Activated CD8-positive, alpha-beta T cell treated with anti-CD3 and anti-CD28 coated beads for 36 hours (primary cell): ENCODE measurements around the gene SP140L. TPM values are rescaled to one million over a fixed set of nuclear protein-coding genes. Genes with fewer than 3 reads are reported as not detected.
A peak's percentile ranks its signal among the peaks of the same experiment; 100 is the strongest.

Experiments
- ATAC-seq: fragments of 200-7000 bp; cut with Tn5 transposase; one replicate; pipeline ENCODE4 v1.10.0; 2021; ENCODE audit warnings: mild to moderate bottlenecking, moderate library complexity
- CTCF ChIA-PET: fragments of 350-600 bp; sonication (Branson Sonifier 250); formaldehyde crosslinking; loops from one replicate; lab custom pipeline; 2021; ENCODE audit warnings: antibody characterized with exemption; lab: Charles Lee
- POLR2A ChIA-PET: fragments of 350-600 bp; sonication (Branson Sonifier 250); formaldehyde crosslinking; loops from one replicate; lab custom pipeline; 2021; ENCODE audit warnings: antibody characterized with exemption; lab: Charles Lee
- DNase-seq: peaks from one replicate; pipeline ENCODE4 v3.0.0-alpha.2; 2020
- H3K27ac Mint-ChIP-seq: one replicate; pipeline ENCODE4 v1.8.0; 2021; ENCODE audit warnings: mild to moderate bottlenecking, mixed read lengths
- H3K27me3 Mint-ChIP-seq: one replicate; pipeline ENCODE4 v1.8.0; 2021; ENCODE audit warnings: mixed read lengths
- H3K36me3 Mint-ChIP-seq: one replicate; pipeline ENCODE4 v1.8.0; 2021; ENCODE audit warnings: low read depth, mixed read lengths
- H3K4me1 Mint-ChIP-seq: one replicate; pipeline ENCODE4 v1.8.0; 2021; ENCODE audit warnings: low read depth, mixed read lengths
- H3K4me3 Mint-ChIP-seq: one replicate; pipeline ENCODE4 v1.8.0; 2021; ENCODE audit warnings: mild to moderate bottlenecking, moderate library complexity, mixed read lengths
- H3K9me3 Mint-ChIP-seq: one replicate; pipeline ENCODE4 v1.8.0; 2021; ENCODE audit warnings: mixed read lengths
- intact Hi-C: fragments of 100-400 bp; cut with micrococcal nuclease; formaldehyde crosslinking; loops from one replicate; pipeline ENCODE4 v1.10.0; 2022
- total RNA-seq, 2 experiments: library from RNA; stranded (reverse); gene quantifications; one replicate each; pipeline ENCODE4 v1.2.3, GENCODE V29; 2021
- TF ChIP-seq, protein P1 (sequence below): fragments of 200-600 bp; IDR thresholded peaks from one replicate; pipeline ENCODE4 v1.8.0; 2022; ENCODE audit warnings: antibody characterized with exemption, mild to moderate bottlenecking

Gene SP140L
- total RNA-seq, 2 experiments from 2014 or later, result 43.7 to 43.8 TPM

DNA sequence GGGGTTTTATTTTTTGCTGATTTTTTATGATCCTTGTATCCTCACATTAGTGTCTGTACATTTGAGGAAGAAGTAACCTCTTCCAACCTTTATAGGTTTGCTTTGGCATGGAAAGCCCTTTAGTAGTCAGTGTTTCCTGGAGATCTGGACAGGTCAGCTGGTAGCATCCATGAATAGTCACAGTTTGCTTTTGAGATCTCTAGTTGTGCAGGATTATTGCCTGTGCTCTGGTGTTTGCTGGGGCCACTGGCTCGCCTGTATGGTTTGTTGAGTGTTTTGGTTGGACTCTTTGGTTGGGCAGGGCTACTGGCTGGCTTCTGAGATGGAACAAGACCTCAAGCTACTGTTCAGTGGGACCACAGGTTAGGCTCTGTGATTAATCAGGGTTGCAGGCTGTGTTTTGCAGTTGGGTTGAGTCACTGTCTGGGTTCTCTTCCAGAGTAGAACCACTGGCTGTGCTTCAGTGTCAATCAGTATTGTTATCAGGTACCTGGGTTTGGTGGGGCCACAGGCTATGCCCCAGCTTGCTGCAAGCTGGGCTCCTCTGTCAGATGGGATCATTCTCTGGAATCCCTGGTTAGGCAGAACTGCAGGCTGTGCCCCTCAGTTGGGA lies 20.0 kb downstream of the SP140L start:
- H3K27ac Mint-ChIP-seq, result peak overlapping the region; percentile 94
- TF ChIP-seq, protein P1, sequence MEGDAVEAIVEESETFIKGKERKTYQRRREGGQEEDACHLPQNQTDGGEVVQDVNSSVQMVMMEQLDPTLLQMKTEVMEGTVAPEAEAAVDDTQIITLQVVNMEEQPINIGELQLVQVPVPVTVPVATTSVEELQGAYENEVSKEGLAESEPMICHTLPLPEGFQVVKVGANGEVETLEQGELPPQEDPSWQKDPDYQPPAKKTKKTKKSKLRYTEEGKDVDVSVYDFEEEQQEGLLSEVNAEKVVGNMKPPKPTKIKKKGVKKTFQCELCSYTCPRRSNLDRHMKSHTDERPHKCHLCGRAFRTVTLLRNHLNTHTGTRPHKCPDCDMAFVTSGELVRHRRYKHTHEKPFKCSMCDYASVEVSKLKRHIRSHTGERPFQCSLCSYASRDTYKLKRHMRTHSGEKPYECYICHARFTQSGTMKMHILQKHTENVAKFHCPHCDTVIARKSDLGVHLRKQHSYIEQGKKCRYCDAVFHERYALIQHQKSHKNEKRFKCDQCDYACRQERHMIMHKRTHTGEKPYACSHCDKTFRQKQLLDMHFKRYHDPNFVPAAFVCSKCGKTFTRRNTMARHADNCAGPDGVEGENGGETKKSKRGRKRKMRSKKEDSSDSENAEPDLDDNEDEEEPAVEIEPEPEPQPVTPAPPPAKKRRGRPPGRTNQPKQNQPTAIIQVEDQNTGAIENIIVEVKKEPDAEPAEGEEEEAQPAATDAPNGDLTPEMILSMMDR, result no peak
- POLR2A ChIA-PET, result interaction anchor here (1.0 to 1.9 kb wide), 6 partner anchors 11 to 92 kb away, joined by 3 to 9 read pairs (median 4); partner anchors contain the start of gene SP140L
- no peaks in the 10 kb centered on the region for H3K27me3 Mint-ChIP-seq
- CTCF ChIA-PET, result interaction anchor here (0.9 to 1.4 kb wide), 2 partner anchors 11 to 13 kb away, joined by 3 to 4 read pairs; no protein-coding TSS in a partner anchor
- peaks cover 79% of the 10 kb centered on the region for H3K36me3 Mint-ChIP-seq
- peaks cover 39% of the 10 kb centered on the region for H3K9me3 Mint-ChIP-seq
- DNase-seq (no peak), ATAC-seq (peak; percentile 55)
- intact Hi-C loops, result no loop called here
- H3K4me3 Mint-ChIP-seq, result no peak overlapping the region
- H3K4me1 Mint-ChIP-seq, result peaks cover 79% of the 10 kb centered on the region

GRCh38 chr2:230347659-230348305 lies 20.8 kb downstream of the SP140L start:
- ATAC-seq (peak; percentile 71), DNase-seq (peak; percentile 63)
- POLR2A ChIA-PET, result interaction anchor here (1.0 to 1.9 kb wide), 5 partner anchors 12 to 84 kb away, joined by 3 to 9 read pairs (median 4); no protein-coding TSS in a partner anchor
- Mint-ChIP-seq H3K27me3 (no peaks in the 10 kb centered on the region), H3K4me1 (peaks cover 76% of the 10 kb centered on the region), H3K36me3 (peaks cover 76% of the 10 kb centered on the region), H3K9me3 (peaks cover 38% of the 10 kb centered on the region), H3K27ac (peak overlapping the region; percentile 94), H3K4me3 (peak overlapping the region; percentile 45)
- TF ChIP-seq, protein P1, result no peak
- CTCF ChIA-PET, result interaction anchor here (0.9 to 1.5 kb wide), 4 partner anchors 12 to 20 kb away, joined by 3 to 4 read pairs (median 4); no protein-coding TSS in a partner anchor
- intact Hi-C loops, result no loop called here

DNA sequence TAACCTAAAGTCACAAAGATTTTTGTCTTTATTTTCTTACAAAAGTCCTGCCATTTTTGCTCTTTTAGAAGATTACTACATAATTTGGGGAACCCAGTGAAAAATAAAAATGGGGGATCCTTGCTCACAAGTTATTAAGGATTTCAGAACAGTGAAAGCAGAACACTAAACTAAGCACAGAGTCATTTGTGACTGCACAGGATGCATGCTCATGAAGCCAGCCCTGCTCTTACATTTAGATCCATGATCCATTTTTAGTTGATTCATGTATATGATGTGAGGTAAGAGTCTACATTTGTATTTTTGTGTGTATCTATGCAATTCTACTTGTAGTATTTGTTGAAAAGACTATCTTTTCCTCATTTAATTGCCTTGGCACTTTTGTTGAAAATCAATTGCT lies 21.8 kb downstream of the SP140L start:
- ATAC-seq, result peak; percentile 69

DNA sequence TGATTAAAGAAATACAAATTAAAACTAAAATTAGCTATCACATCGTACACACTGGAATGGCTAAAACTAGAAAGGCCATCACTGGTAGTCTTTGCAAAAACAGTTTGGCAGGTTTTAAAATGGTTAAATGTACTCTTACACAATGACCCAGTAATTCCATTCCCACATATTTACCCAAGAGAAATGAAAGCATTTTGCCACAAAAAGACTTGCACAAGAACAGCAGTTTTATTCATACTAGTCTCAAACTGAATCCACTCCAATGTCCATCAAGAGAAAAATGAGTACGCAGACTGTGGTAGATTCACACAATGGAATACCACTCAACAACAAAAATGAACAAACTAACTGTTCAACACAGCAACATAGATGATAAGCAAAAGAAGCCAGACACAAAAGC lies 29.1 kb downstream of the SP140L start:
- ChIA-PET POLR2A (interaction anchor here (1.0 kb wide), 1 partner anchor 33 kb away, joined by 3 read pairs; no protein-coding TSS in a partner anchor), CTCF (interaction anchor here (1.0 kb wide), 1 partner anchor 12 kb away, joined by 3 read pairs; no protein-coding TSS in a partner anchor)
- no peak for ATAC-seq
- no peaks in the 10 kb centered on the region for H3K27me3 Mint-ChIP-seq
- H3K27ac Mint-ChIP-seq, result no peak overlapping the region
- H3K4me3 Mint-ChIP-seq, result no peak overlapping the region
- DNase-seq, result no peak
- intact Hi-C loops, result no loop called here
- H3K4me1 Mint-ChIP-seq, result peaks cover 28% of the 10 kb centered on the region
- H3K36me3 Mint-ChIP-seq, result peaks cover 48% of the 10 kb centered on the region
- TF ChIP-seq, protein P1, result no peak
- H3K9me3 Mint-ChIP-seq, result peaks cover 4% of the 10 kb centered on the region

More for the DNA sequence above, 21.8 kb downstream of the SP140L start:
- Mint-ChIP-seq H3K9me3 (peaks cover 31% of the 10 kb centered on the region), H3K4me3 (peak overlapping the region; percentile 45), H3K27me3 (no peaks in the 10 kb centered on the region), H3K4me1 (peaks cover 71% of the 10 kb centered on the region), H3K27ac (peak overlapping the region; percentile 94), H3K36me3 (peaks cover 67% of the 10 kb centered on the region)
- CTCF ChIA-PET, result interaction anchor here (0.9 to 1.5 kb wide), 2 partner anchors 14 to 21 kb away, joined by 3 to 4 read pairs; no protein-coding TSS in a partner anchor
- TF ChIP-seq, protein P1, result no peak
- POLR2A ChIA-PET, result interaction anchor here (0.7 to 1.4 kb wide), 4 partner anchors 13 to 129 kb away, joined by 3 read pairs; partner anchors contain the start of genes SP110 and SP140L
- DNase-seq, result no peak
- intact Hi-C loops, result no loop called here
